ENCODE results near the gene ATP5F1E. TPM values are rescaled to one million over a fixed set of nuclear protein-coding genes. Genes with fewer than 3 reads are reported as not detected.
A peak's percentile ranks its signal among the peaks of the same experiment; 100 is the strongest.

ATP5F1E gene
- total RNA-seq, 1 donor from 2014 or later: 134 TPM

DNA sequence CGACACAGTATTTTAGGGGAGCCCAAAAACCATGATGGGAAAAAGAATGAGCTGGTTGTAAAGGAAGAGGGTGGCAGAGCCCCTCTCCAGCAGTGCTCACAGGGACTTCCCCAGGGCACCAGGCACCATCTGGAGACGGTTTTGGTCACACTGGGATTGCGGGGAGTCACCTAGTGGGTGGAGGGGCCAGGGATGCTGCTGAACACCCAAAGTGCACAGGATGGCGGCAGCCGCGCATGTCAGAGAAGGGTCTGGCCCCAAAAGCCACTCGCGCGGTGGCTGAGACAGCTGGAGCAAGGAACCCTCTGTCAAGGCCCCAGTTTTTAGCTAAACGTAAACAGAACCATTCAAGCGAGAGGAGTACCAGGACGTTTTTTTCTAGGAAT, 35.9 kb downstream of the ATP5F1E start:
- no peak for DNase-seq
- peaks cover 99% of the 10 kb centered on the region for H3K36me3 ChIP-seq
- H3K4me3 ChIP-seq: no peak overlapping the region
- H3K9me3 ChIP-seq (replicated peaks): no peaks in the 10 kb centered on the region
- H3K4me1 ChIP-seq: peaks cover 33% of the 10 kb centered on the region
- no peaks in the 10 kb centered on the region for H3K27me3 ChIP-seq (ENCODE audit: low read depth)
- intact Hi-C loops (cut with micrococcal nuclease): no loop called here
- no peak for TF ChIP-seq CTCF (IDR thresholded peaks at IDR 0.05; ENCODE audit: borderline replicate concordance)
- no peak overlapping the region for H3K27ac ChIP-seq (replicated peaks)

- H3K4me1 ChIP-seq: peaks cover 33% of the 10 kb centered on the region
- no peak for DNase-seq
- TF ChIP-seq CTCF (IDR thresholded peaks at IDR 0.05; ENCODE audit: borderline replicate concordance): no peak
- no peaks in the 10 kb centered on the region for H3K9me3 ChIP-seq (replicated peaks)
- H3K27me3 ChIP-seq (ENCODE audit: low read depth): no peaks in the 10 kb centered on the region
- intact Hi-C loops (cut with micrococcal nuclease): no loop called here
- H3K27ac ChIP-seq (replicated peaks): peak overlapping the region; percentile 55
- peaks cover 99% of the 10 kb centered on the region for H3K36me3 ChIP-seq
- H3K4me3 ChIP-seq: no peak overlapping the region
These were observed 36.5 kb downstream of the ATP5F1E start for GRCh38 chr20:58995461-58996225.

GRCh38 chr20:58994390-58995159, 37.6 kb downstream of the ATP5F1E start:
- H3K4me1 ChIP-seq: peaks cover 33% of the 10 kb centered on the region
- peak overlapping the region; percentile 55 for H3K27ac ChIP-seq (replicated peaks)
- no peak overlapping the region for H3K4me3 ChIP-seq
- peaks cover 100% of the 10 kb centered on the region for H3K36me3 ChIP-seq
- H3K9me3 ChIP-seq (replicated peaks): no peaks in the 10 kb centered on the region
- intact Hi-C loops (cut with micrococcal nuclease): no loop called here
- TF ChIP-seq CTCF (IDR thresholded peaks at IDR 0.05; ENCODE audit: borderline replicate concordance): no peak
- H3K27me3 ChIP-seq (ENCODE audit: low read depth): no peaks in the 10 kb centered on the region
- DNase-seq: no peak

DNA sequence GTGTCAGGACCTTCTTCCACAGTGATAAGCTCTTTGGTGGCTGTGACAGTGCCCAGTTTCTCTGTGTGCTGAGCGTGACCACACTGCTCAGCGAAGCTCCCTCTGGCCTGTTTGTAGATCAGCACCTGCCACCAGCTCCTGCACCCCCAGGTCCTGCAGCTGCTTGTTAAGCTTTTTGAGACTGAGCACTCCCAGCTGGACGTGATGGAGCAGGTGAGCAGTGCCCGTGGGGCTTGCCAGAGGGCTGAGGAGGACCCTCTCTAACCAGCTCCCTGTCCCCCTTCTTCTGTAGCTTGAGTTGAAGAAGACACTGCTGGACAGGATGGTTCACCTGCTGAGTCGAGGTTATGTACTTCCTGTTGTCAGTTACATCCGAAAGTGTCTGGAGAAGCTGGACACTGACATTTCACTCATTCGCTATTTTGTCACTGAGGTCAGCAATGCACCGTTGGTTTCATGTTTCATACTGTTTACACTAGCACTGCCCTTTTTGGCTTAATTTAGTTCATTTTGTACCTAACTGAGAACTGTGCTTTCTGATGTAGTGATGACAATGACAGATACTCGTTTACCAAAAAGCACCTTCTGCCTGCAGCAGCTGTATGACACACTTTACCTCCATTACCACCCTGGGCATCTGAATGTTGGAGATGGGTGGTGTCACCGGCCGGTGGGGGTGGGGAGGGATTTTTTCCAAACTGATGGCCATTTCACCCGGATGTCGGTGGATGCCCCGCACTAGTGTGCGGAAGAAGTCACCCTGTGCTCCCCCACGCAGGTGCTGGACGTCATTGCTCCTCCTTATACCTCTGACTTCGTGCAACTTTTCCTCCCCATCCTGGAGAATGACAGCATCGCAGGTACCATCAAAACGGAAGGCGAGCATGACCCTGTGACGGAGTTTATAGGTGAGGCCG, 38.5 kb downstream of the ATP5F1E start:
- Histone ChIP-seq H3K27me3 (ENCODE audit: low read depth) (no peaks in the 10 kb centered on the region), H3K36me3 (peaks cover 100% of the 10 kb centered on the region), H3K9me3 (replicated peaks) (no peaks in the 10 kb centered on the region), H3K27ac (replicated peaks) (peak overlapping the region; percentile 55), H3K4me1 (peaks cover 33% of the 10 kb centered on the region), H3K4me3 (no peak overlapping the region)
- no peak for DNase-seq
- intact Hi-C loops (cut with micrococcal nuclease): no loop called here
- TF ChIP-seq CTCF (IDR thresholded peaks at IDR 0.05; ENCODE audit: borderline replicate concordance): no peak

DNA sequence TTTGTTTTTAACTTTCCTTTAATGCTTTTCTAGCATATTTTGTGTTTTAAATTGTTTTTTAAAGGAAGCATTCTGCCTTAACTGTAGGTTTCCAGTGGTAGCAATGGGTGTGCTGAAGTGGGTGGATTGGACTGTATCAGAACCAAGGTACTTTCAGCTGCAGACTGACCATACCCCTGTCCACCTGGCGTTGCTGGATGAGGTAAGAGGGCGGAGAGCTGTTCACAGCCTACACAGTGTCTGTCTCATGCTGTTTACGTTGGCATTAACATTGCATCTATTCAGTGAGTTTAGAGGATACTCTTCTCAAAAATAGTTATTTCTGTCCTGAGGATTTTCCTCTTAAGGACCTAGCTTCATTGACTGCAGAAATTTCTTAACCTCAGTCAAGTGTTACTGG, 39.2 kb downstream of the ATP5F1E start:
- H3K36me3 ChIP-seq: peaks cover 100% of the 10 kb centered on the region
- intact Hi-C loops (cut with micrococcal nuclease): no loop called here
- H3K27me3 ChIP-seq (ENCODE audit: low read depth): no peaks in the 10 kb centered on the region
- H3K4me3 ChIP-seq: no peak overlapping the region
- H3K27ac ChIP-seq (replicated peaks): peak overlapping the region; percentile 30
- H3K4me1 ChIP-seq: peaks cover 33% of the 10 kb centered on the region
- no peak for TF ChIP-seq CTCF (IDR thresholded peaks at IDR 0.05; ENCODE audit: borderline replicate concordance)
- no peak for DNase-seq
- H3K9me3 ChIP-seq (replicated peaks): no peaks in the 10 kb centered on the region
